HEK293 (cell line): ENCODE data around the gene NEGR1.

Source experiments
- CTCF ChIA-PET: fragments of 350-600 bp; formaldehyde crosslinking; extraction: SDS; loops from one replicate; lab custom pipeline; 2021; ENCODE audit warnings: antibody characterized with exemption; lab: Yijun Ruan, JAX
- POLR2A ChIA-PET: fragments of 300-600 bp; formaldehyde crosslinking; extraction: SDS; loops from one replicate; lab custom pipeline; 2020; ENCODE audit warnings: antibody characterized with exemption, inconsistent platforms; lab: Yijun Ruan, JAX
- H3K27ac ChIP-seq: fragments of 200-500 bp; sonication (Bioruptor generic); 2 replicates; pipeline ENCODE4 v1.5.1; 2014; ENCODE audit warnings: low read depth, low read length, control low read depth, inconsistent platforms; ENCODE audit errors: extremely low read depth
- H3K36me3 ChIP-seq, 2 experiments: fragments of 200-500 bp in 1 of 2; sonication (Bioruptor generic) in 1 of 2; 1 replicate in 1 of 2; 2 replicates in 1 of 2; pipeline ENCODE4 v1.5.1; 2014 to 2017; ENCODE audit warnings: inconsistent platforms in 2 of 2, low read length in 2 of 2; ENCODE audit not compliant: control insufficient read depth in 2 of 2, insufficient read depth in 1 of 2
- H3K4me1 ChIP-seq: fragments of 200-500 bp; sonication (Bioruptor generic); 2 replicates; pipeline ENCODE4 v1.5.1; 2014; ENCODE audit warnings: mild to moderate bottlenecking, low read length, inconsistent platforms; ENCODE audit not compliant: control insufficient read depth, insufficient read depth
- H3K4me3 ChIP-seq: 2 replicates; pipeline ENCODE4 v1.5.1; 2011; ENCODE audit warnings: low read depth, mild to moderate bottlenecking, control low read depth, low read length, moderate library complexity
- H3K9me3 ChIP-seq: fragments of 200-500 bp; sonication (Bioruptor generic); 2 replicates; pipeline ENCODE4 v1.5.1; 2014; ENCODE audit warnings: low read depth, low read length, inconsistent platforms; ENCODE audit not compliant: control insufficient read depth, insufficient read depth
- GLIS1 ChIP-seq: fragments of 450-650 bp; formaldehyde crosslinking; IDR thresholded peaks from 2 replicates; pipeline ENCODE4 v1.5.1; 2016; ENCODE audit warnings: missing biosample characterization, missing genetic modification characterization
- MEIS1 ChIP-seq: sonication (generic); formaldehyde crosslinking; IDR thresholded peaks from 2 replicates; pipeline ENCODE4 v1.8.1; 2022; ENCODE audit warnings: missing genetic modification reagents, mild to moderate bottlenecking, borderline replicate concordance
- PBX3 ChIP-seq: sonication (generic); formaldehyde crosslinking; IDR thresholded peaks from 2 replicates; pipeline ENCODE4 v1.8.1; 2022; ENCODE audit warnings: mild to moderate bottlenecking, moderate library complexity, missing genetic modification reagents
- REPIN1 ChIP-seq: fragments of 450-650 bp; formaldehyde crosslinking; IDR thresholded peaks from 2 replicates; pipeline ENCODE4 v1.5.1; 2017; ENCODE audit warnings: missing biosample characterization, missing genetic modification characterization, low read depth
- ZBTB10 ChIP-seq: fragments of 450-650 bp; formaldehyde crosslinking; IDR thresholded peaks from 2 replicates; pipeline ENCODE4 v1.5.1; 2016; ENCODE audit warnings: missing biosample characterization, missing genetic modification characterization
- ZBTB49 ChIP-seq: fragments of 450-650 bp; formaldehyde crosslinking; IDR thresholded peaks from 2 replicates; pipeline ENCODE4 v1.5.1; 2016; ENCODE audit warnings: missing biosample characterization, missing genetic modification characterization, low read depth
- ZEB2 ChIP-seq: fragments of 450-650 bp; formaldehyde crosslinking; IDR thresholded peaks from 2 replicates; pipeline ENCODE4 v1.5.1; 2016; ENCODE audit warnings: missing biosample characterization, missing genetic modification characterization
- ZFP3 ChIP-seq: fragments of 450-650 bp; formaldehyde crosslinking; IDR thresholded peaks from 2 replicates; pipeline ENCODE4 v1.5.1; 2016; ENCODE audit warnings: low read depth, missing biosample characterization, missing genetic modification characterization
- ZNF138 ChIP-seq: fragments of 450-650 bp; formaldehyde crosslinking; IDR thresholded peaks from 2 replicates; pipeline ENCODE4 v1.5.1; 2016; ENCODE audit warnings: missing biosample characterization, missing genetic modification characterization, borderline replicate concordance
- ZNF16 ChIP-seq: fragments of 450-650 bp; formaldehyde crosslinking; IDR thresholded peaks from 2 replicates; pipeline ENCODE4 v1.5.1; 2016; ENCODE audit warnings: low read depth, missing biosample characterization, missing genetic modification characterization
- ZNF174 ChIP-seq: fragments of 450-650 bp; formaldehyde crosslinking; IDR thresholded peaks from 2 replicates; pipeline ENCODE4 v1.5.0; 2017; ENCODE audit warnings: missing biosample characterization, mild to moderate bottlenecking, missing genetic modification characterization
- ZNF248 ChIP-seq: fragments of 450-650 bp; formaldehyde crosslinking; IDR thresholded peaks from 2 replicates; pipeline ENCODE4 v1.5.1; 2017; ENCODE audit warnings: missing biosample characterization, missing genetic modification characterization
- ZNF274 ChIP-seq, 2 experiments: fragments of 200-500 bp in 1 of 2; fragments of 450-650 bp in 1 of 2; sonication (Bioruptor generic) in 1 of 2; formaldehyde crosslinking in 1 of 2; IDR thresholded peaks; 2 replicates each; pipeline versions ENCODE4 v1.5.1 to v1.6.1; 2014 to 2016; ENCODE audit warnings: borderline replicate concordance in 1 of 2, inconsistent platforms in 1 of 2, low read length in 1 of 2, missing biosample characterization in 1 of 2, missing genetic modification characterization in 1 of 2
- ZNF473 ChIP-seq: fragments of 450-650 bp; formaldehyde crosslinking; IDR thresholded peaks from 2 replicates; pipeline ENCODE4 v1.5.1; 2017; ENCODE audit warnings: missing biosample characterization, missing genetic modification characterization
- ZNF501 ChIP-seq: fragments of 450-650 bp; formaldehyde crosslinking; IDR thresholded peaks from 2 replicates; pipeline ENCODE4 v1.5.1; 2016; ENCODE audit warnings: missing biosample characterization, missing genetic modification characterization
- ZNF558 ChIP-seq: fragments of 450-650 bp; formaldehyde crosslinking; IDR thresholded peaks from 2 replicates; pipeline ENCODE4 v1.5.1; 2016; ENCODE audit warnings: missing biosample characterization, missing genetic modification characterization
- ZNF830 ChIP-seq: fragments of 450-650 bp; IDR thresholded peaks from 2 replicates; pipeline ENCODE4 v1.5.0; 2018; ENCODE audit warnings: missing biosample characterization, missing genetic modification characterization, low read depth, mild to moderate bottlenecking, moderate library complexity
- ZSCAN18 ChIP-seq: fragments of 450-650 bp; formaldehyde crosslinking; IDR thresholded peaks from 2 replicates; pipeline ENCODE4 v1.5.1; 2016; ENCODE audit warnings: missing biosample characterization, missing genetic modification characterization
- ZXDB ChIP-seq: fragments of 450-650 bp; formaldehyde crosslinking; IDR thresholded peaks from 2 replicates; pipeline ENCODE4 v1.5.1; 2016; ENCODE audit warnings: missing biosample characterization, missing genetic modification characterization

Gene NEGR1

GRCh38 chr1:71778940-71779339, 503.4 kb downstream of the NEGR1 start (continued):
- TF ChIP-seq ZEB2 (tag by site-specific recombination) (no peak), ZSCAN18 (tag by site-specific recombination) (no peak), ZNF174 (no peak)

GRCh38 chr1:71777094-71777493, 505.2 kb downstream of the NEGR1 start:
- no peaks in the 10 kb centered on the region for H3K36me3 ChIP-seq
- no peaks in the 10 kb centered on the region for H3K9me3 ChIP-seq
- H3K27ac ChIP-seq: no peak overlapping the region
- TF ChIP-seq PBX3: no peak
- ChIA-PET CTCF (no interaction called here), POLR2A (no interaction called here)
- no peaks in the 10 kb centered on the region for H3K4me1 ChIP-seq
- no peak overlapping the region for H3K4me3 ChIP-seq

GRCh38 chr1:71774705-71775104, 507.6 kb downstream of the NEGR1 start:
- TF ChIP-seq ZNF558 (tag by site-specific recombination): no peak
- no peak for TF ChIP-seq MEIS1
- no peak for TF ChIP-seq REPIN1
- no peak for TF ChIP-seq ZNF501
- TF ChIP-seq ZNF274 (IDR thresholded peaks at IDR 0.05; ENCODE audit: low read length): no peak
- no peak for TF ChIP-seq ZNF274 (tag by site-specific recombination; IDR thresholded peaks at IDR 0.05; ENCODE audit: borderline replicate concordance)
- TF ChIP-seq ZNF248 (tag by site-specific recombination): no peak
- TF ChIP-seq ZNF16 (tag by site-specific recombination): no peak
- no peak for TF ChIP-seq GLIS1
- POLR2A ChIA-PET: no interaction called here

GRCh38 chr1:71770121-71770520, 512.2 kb downstream of the NEGR1 start:
- H3K9me3 ChIP-seq: no peaks in the 10 kb centered on the region
- ChIA-PET POLR2A (no interaction called here), CTCF (no interaction called here)
- H3K4me3 ChIP-seq: no peak overlapping the region
- H3K27ac ChIP-seq: no peak overlapping the region
- no peaks in the 10 kb centered on the region for H3K4me1 ChIP-seq
- H3K36me3 ChIP-seq: no peaks in the 10 kb centered on the region
- no peak for TF ChIP-seq ZNF830 (tag by site-specific recombination)
- TF ChIP-seq ZNF473 (tag by site-specific recombination): no peak
- no peak for TF ChIP-seq ZNF501
- no peak for TF ChIP-seq ZBTB10 (tag by site-specific recombination)
- no peak for TF ChIP-seq ZBTB49 (tag by site-specific recombination)
- no peak for TF ChIP-seq ZXDB (tag by site-specific recombination)
- no peak for TF ChIP-seq ZFP3 (tag by site-specific recombination)
- no peak for TF ChIP-seq ZNF138
- TF ChIP-seq ZSCAN18 (tag by site-specific recombination): no peak

More at GRCh38 chr1:71774705-71775104, 507.6 kb downstream of the NEGR1 start:
- H3K36me3 ChIP-seq: no peaks in the 10 kb centered on the region
- no peaks in the 10 kb centered on the region for H3K4me1 ChIP-seq
- no peak overlapping the region for H3K27ac ChIP-seq
- CTCF ChIA-PET: no interaction called here
- H3K9me3 ChIP-seq: no peaks in the 10 kb centered on the region
- H3K4me3 ChIP-seq: no peak overlapping the region
